Measurements from ENCODE around the gene R3HDM4. TPM values are rescaled to one million over a fixed set of nuclear protein-coding genes. Genes with fewer than 3 reads are reported as not detected.

R3HDM4 gene
- total and polyA plus RNA-seq, 4 donors, result 31.6 to 139 (median 77.7) TPM

DNA sequence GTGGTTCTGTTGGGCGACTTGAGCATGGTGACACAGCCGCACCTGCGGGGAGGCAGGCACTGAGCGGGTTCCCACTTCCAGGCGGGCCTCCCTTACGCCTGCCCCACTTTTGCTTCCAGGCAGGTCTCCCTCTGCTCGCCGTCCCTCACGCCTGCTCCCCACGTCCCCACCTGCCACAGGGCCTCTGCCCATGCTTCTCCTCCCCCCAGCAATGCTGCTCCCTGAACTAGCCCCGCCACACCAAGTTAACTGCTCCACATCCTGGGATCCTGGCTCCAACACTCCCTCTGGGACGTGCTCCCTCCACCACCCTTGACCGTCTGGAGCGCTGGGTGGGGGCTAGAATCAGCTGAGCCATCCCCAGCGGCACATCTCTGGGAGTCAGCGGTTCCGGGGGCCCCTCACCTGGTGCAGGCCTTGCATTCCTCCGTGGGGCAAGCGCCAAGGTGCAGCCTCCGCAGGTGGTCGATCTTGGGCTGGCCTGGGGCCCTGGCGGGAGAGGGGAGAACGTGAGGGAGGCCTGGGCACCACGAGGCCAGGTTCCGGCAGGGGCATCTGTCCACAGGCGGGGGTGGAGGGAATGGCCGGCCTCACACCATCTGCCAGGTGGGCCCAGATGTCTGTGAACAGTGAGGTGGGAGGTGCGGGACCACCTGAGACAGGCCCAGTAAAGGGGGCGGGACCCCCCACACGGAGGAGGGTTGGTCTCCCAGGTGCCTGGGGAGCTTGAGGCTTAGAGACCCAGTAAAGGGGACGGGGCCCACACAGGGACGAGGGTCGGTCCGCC, 44.4 kb downstream of the R3HDM4 start:
- DNase-seq (no peak), ATAC-seq (ENCODE audit: insufficient read depth, low FRiP score) (no peak)
- H3K9ac ChIP-seq (ENCODE audit: insufficient read depth in 1 of 2, low read length in 2 of 2), result peak overlapping the region in 1 of 2 donors; percentile 55
- H3K4me1 ChIP-seq (ENCODE audit: control insufficient read depth in 5 of 5, insufficient read depth in 5 of 5, low read length in 5 of 5), result peaks cover 0 to 20% (median 12%) of the 10 kb centered on the region in 5 donors
- no peak overlapping the region for H3K4me3 ChIP-seq
- H3K27me3 ChIP-seq (ENCODE audit: control insufficient read depth in 3 of 3, insufficient read depth in 3 of 3, low read length in 2 of 3), result no peaks in the 10 kb centered on the region
- peaks cover 0 to 36% (median 14%) of the 10 kb centered on the region in 4 donors for H3K36me3 ChIP-seq (ENCODE audit: control insufficient read depth in 4 of 4, insufficient read depth in 4 of 4, low read length in 4 of 4)
- TF ChIP-seq, protein P1, sequence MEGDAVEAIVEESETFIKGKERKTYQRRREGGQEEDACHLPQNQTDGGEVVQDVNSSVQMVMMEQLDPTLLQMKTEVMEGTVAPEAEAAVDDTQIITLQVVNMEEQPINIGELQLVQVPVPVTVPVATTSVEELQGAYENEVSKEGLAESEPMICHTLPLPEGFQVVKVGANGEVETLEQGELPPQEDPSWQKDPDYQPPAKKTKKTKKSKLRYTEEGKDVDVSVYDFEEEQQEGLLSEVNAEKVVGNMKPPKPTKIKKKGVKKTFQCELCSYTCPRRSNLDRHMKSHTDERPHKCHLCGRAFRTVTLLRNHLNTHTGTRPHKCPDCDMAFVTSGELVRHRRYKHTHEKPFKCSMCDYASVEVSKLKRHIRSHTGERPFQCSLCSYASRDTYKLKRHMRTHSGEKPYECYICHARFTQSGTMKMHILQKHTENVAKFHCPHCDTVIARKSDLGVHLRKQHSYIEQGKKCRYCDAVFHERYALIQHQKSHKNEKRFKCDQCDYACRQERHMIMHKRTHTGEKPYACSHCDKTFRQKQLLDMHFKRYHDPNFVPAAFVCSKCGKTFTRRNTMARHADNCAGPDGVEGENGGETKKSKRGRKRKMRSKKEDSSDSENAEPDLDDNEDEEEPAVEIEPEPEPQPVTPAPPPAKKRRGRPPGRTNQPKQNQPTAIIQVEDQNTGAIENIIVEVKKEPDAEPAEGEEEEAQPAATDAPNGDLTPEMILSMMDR (IDR thresholded peaks at IDR 0.05; ENCODE audit: control extremely low read depth, extremely low read depth), result no peak
- WGBS, 2 donors, result 93 to 94% methylated on average over 33 to 34 of the region's 34 CpGs
- no peaks in the 10 kb centered on the region for H3K9me3 ChIP-seq (ENCODE audit: control insufficient read depth in 4 of 4, insufficient read depth in 3 of 4, low read length in 3 of 4)
- H3K27ac ChIP-seq (ENCODE audit: low read depth in 1 of 2, low read length in 1 of 2), result peak overlapping the region in 1 of 2 donors; percentile 68

DNA sequence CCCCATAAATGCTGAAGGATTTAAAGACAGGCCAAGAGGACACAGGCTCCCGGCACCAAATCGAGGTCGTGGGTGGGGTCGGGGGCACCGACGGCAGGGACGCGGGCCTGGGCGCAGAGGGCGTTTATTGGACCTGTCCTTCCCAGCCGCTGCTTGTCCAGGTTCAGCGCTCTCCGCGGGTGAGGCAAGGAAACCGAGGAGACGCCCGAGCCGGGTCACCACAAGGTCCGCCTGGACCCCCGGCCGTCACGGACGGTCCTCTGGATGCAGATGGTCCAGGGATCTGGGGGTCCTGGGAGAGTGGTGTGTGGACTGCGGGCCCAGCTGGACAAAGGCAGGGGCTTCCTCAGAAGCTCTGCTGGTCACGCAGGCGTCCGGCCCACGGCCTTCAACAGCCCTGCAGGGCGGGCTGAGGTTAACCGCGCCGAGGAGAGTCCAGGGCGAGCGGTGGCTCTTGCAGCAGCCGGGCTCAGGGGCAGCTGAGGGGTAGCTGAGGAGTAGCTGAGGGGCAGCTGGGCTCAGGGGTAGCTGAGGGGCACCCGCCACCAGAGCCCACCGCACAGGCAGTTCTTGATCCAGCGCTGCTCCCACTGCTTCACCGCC, 45.1 kb downstream of the R3HDM4 start:
- H3K4me1 ChIP-seq (ENCODE audit: control insufficient read depth in 5 of 5, insufficient read depth in 5 of 5, low read length in 5 of 5), result peaks cover 0 to 20% (median 12%) of the 10 kb centered on the region in 5 donors
- no peak overlapping the region for H3K9ac ChIP-seq (ENCODE audit: insufficient read depth in 1 of 2, low read length in 2 of 2)
- peaks cover 0 to 2% (median 0%) of the 10 kb centered on the region in 3 donors for H3K27me3 ChIP-seq (ENCODE audit: control insufficient read depth in 3 of 3, insufficient read depth in 3 of 3, low read length in 2 of 3)
- DNase-seq, result no peak
- WGBS, 2 donors, result 96 to 98% methylated on average over 38 to 39 of the region's 39 CpGs
- no peaks in the 10 kb centered on the region for H3K9me3 ChIP-seq (ENCODE audit: control insufficient read depth in 4 of 4, insufficient read depth in 3 of 4, low read length in 3 of 4)
- no peak for ATAC-seq (ENCODE audit: insufficient read depth, low FRiP score)
- H3K4me3 ChIP-seq, result no peak overlapping the region
- peaks cover 0 to 33% (median 13%) of the 10 kb centered on the region in 4 donors for H3K36me3 ChIP-seq (ENCODE audit: control insufficient read depth in 4 of 4, insufficient read depth in 4 of 4, low read length in 4 of 4)
- H3K27ac ChIP-seq (ENCODE audit: low read depth in 1 of 2, low read length in 1 of 2), result no peak overlapping the region
- TF ChIP-seq, protein P1 (IDR thresholded peaks at IDR 0.05; ENCODE audit: control extremely low read depth, extremely low read depth), result no peak

- H3K4me1 ChIP-seq (ENCODE audit: control insufficient read depth in 5 of 5, insufficient read depth in 5 of 5, low read length in 5 of 5), result peaks cover 0 to 20% (median 12%) of the 10 kb centered on the region in 5 donors
- no peak overlapping the region for H3K9ac ChIP-seq (ENCODE audit: insufficient read depth in 1 of 2, low read length in 2 of 2)
- peaks cover 0 to 33% (median 13%) of the 10 kb centered on the region in 4 donors for H3K36me3 ChIP-seq (ENCODE audit: control insufficient read depth in 4 of 4, insufficient read depth in 4 of 4, low read length in 4 of 4)
- TF ChIP-seq, protein P1 (IDR thresholded peaks at IDR 0.05; ENCODE audit: control extremely low read depth, extremely low read depth), result no peak
- H3K27me3 ChIP-seq (ENCODE audit: control insufficient read depth in 3 of 3, insufficient read depth in 3 of 3, low read length in 2 of 3), result peaks cover 0 to 2% (median 0%) of the 10 kb centered on the region in 3 donors
- no peaks in the 10 kb centered on the region for H3K9me3 ChIP-seq (ENCODE audit: control insufficient read depth in 4 of 4, insufficient read depth in 3 of 4, low read length in 3 of 4)
- DNase-seq (peak in 2 of 3 donors; percentile 43 to 47), ATAC-seq (ENCODE audit: insufficient read depth, low FRiP score) (no peak)
- no peak overlapping the region for H3K27ac ChIP-seq (ENCODE audit: low read depth in 1 of 2, low read length in 1 of 2)
- 85 to 88% methylated on average over 16 of the region's 16 CpGs for WGBS, 2 donors
- H3K4me3 ChIP-seq, result no peak overlapping the region
These were observed 45.7 kb downstream of the R3HDM4 start for GRCh38 chr19:867301-867793.
